Neuronal stem cell (in vitro differentiated cells): Measurements from ENCODE around the gene OR11A1.

ENCODE experiments used
- DNase-seq: peaks from one replicate; pipeline ENCODE4 v3.0.0-alpha.2; 2013; ENCODE audit warnings: low spot score
- H2AFZ ChIP-seq: one replicate; pipeline ENCODE4 v1.6.1; 2013; ENCODE audit warnings: mild to moderate bottlenecking, low read length, inconsistent platforms
- H2AK5ac ChIP-seq: 2 replicates; pipeline ENCODE4 v1.6.1; 2013; ENCODE audit warnings: low read depth, mild to moderate bottlenecking, inconsistent platforms, low read length, moderate library complexity, mixed read lengths
- H2BK120ac ChIP-seq: 2 replicates; pipeline ENCODE4 v1.6.1; 2013; ENCODE audit warnings: low read depth, mild to moderate bottlenecking, inconsistent platforms, low read length, moderate library complexity, mixed read lengths
- H2BK12ac ChIP-seq: one replicate; pipeline ENCODE4 v1.6.1; 2013; ENCODE audit warnings: low read length, inconsistent platforms
- H2BK15ac ChIP-seq: 2 replicates; pipeline ENCODE4 v1.6.1; 2013; ENCODE audit warnings: mild to moderate bottlenecking, low read length, inconsistent platforms, mixed read lengths
- H2BK5ac ChIP-seq: one replicate; pipeline ENCODE4 v1.6.1; 2013; ENCODE audit warnings: inconsistent platforms, mild to moderate bottlenecking, low read length, moderate library complexity
- H3K14ac ChIP-seq: one replicate; pipeline ENCODE4 v1.6.1; 2013; ENCODE audit warnings: low read length, inconsistent platforms
- H3K18ac ChIP-seq: 2 replicates; pipeline ENCODE4 v1.6.1; 2013; ENCODE audit warnings: low read length, inconsistent platforms
- H3K23ac ChIP-seq: 2 replicates; pipeline ENCODE4 v1.6.1; 2013; ENCODE audit warnings: low read depth, mild to moderate bottlenecking, mixed read lengths, low read length, inconsistent platforms; ENCODE audit not compliant: poor library complexity
- H3K27ac ChIP-seq: replicated peaks from 3 replicates; pipeline ENCODE4 v1.5.1; 2013; ENCODE audit warnings: low read length, inconsistent platforms
- H3K27me3 ChIP-seq, 3 experiments: 2 replicates each; pipeline ENCODE4 v1.6.1; 2013; ENCODE audit warnings: low read length in 3 of 3, mild to moderate bottlenecking in 2 of 3, inconsistent platforms in 1 of 3, low read depth in 1 of 3, mixed read lengths in 1 of 3, moderate library complexity in 1 of 3; ENCODE audit not compliant: control insufficient read depth in 3 of 3, insufficient read depth in 3 of 3
- H3K36me3 ChIP-seq, 2 donors: replicated peaks in 1 of 2; 2 replicates each; pipeline ENCODE4 v1.6.1; 2013; ENCODE audit warnings: low read length in 2 of 2; ENCODE audit not compliant: control insufficient read depth in 2 of 2, insufficient read depth in 2 of 2
- H3K4ac ChIP-seq: 2 replicates; pipeline ENCODE4 v1.6.1; 2013; ENCODE audit warnings: inconsistent platforms, mild to moderate bottlenecking, low read length, moderate library complexity
- H3K4me1 ChIP-seq, 2 donors: 1 replicate in 1 of 2; 2 replicates in 1 of 2; pipeline ENCODE4 v1.6.1; 2013; ENCODE audit warnings: low read length in 2 of 2, low read depth in 1 of 2; ENCODE audit not compliant: control insufficient read depth in 2 of 2, insufficient read depth in 1 of 2
- H3K4me2 ChIP-seq: one replicate; pipeline ENCODE4 v1.6.1; 2013; ENCODE audit warnings: mild to moderate bottlenecking, low read length, inconsistent platforms; ENCODE audit not compliant: insufficient read depth, poor library complexity, severe bottlenecking
- H3K4me3 ChIP-seq, 2 donors: 2 replicates each; pipeline ENCODE4 v1.5.1; 2013; ENCODE audit warnings: low read length in 2 of 2, mild to moderate bottlenecking in 2 of 2, inconsistent platforms in 1 of 2, moderate library complexity in 1 of 2
- H3K79me1 ChIP-seq: one replicate; pipeline ENCODE4 v1.6.1; 2013; ENCODE audit warnings: low read depth, mild to moderate bottlenecking, inconsistent platforms, low read length, moderate library complexity
- H3K9ac ChIP-seq: one replicate; pipeline ENCODE4 v1.6.1; 2013; ENCODE audit warnings: mild to moderate bottlenecking, low read depth, low read length, inconsistent platforms; ENCODE audit not compliant: poor library complexity
- H3K9me3 ChIP-seq, 2 donors: replicated peaks in 1 of 2; 2 replicates each; pipeline versions ENCODE3 to v1.6.1; 2013; ENCODE audit warnings: low read length in 2 of 2, mild to moderate bottlenecking in 2 of 2, inconsistent platforms in 1 of 2, low read depth in 1 of 2, mixed read lengths in 1 of 2, moderate library complexity in 1 of 2; ENCODE audit not compliant: control insufficient read depth in 2 of 2, insufficient read depth in 1 of 2
- H4K8ac ChIP-seq: one replicate; pipeline ENCODE4 v1.6.1; 2013; ENCODE audit warnings: low read depth, mild to moderate bottlenecking, inconsistent platforms, low read length, moderate library complexity
- H4K91ac ChIP-seq: one replicate; pipeline ENCODE4 v1.6.1; 2013; ENCODE audit warnings: low read length, low read depth, mild to moderate bottlenecking, inconsistent platforms; ENCODE audit not compliant: poor library complexity
- WGBS, 2 donors: extraction: QIAGEN DNeasy Blood & Tissue Kit; methylation state at CpG; one replicate each; pipeline ENCODE4 v1.1.7; 2013; ENCODE audit warnings: missing lambda C conversion rate in 2 of 2, mixed read lengths in 1 of 2; ENCODE audit not compliant: insufficient read length in 2 of 2, insufficient replicate concordance in 1 of 2; ENCODE audit errors: extremely low coverage in 2 of 2; 5-methylcytosine and 5-hydroxymethylcytosine counted together

OR11A1 gene

DNA sequence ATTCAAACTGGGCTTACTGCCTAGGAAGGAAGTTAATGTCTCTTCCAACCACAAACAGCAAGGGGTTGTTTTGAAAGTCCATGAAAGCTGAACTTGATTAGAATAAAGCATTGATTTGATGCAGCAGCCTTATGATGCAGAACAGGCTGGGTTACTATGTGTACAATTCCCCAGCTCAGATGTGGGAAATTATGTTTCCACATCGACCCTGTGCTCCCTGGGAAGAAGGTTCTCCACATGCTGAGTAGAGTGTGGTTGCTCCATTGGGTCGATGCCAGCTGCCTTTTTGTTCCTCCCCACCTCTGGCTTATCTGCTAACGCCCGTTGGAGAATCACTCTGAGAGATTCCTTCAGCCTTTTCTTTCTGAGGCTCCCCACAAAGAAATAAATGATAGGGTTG lies 29.7 kb upstream of the OR11A1 start:
- H3K14ac ChIP-seq, result no peak overlapping the region
- no peak overlapping the region for H3K18ac ChIP-seq
- H2BK120ac ChIP-seq, result no peak overlapping the region
- no peak overlapping the region for H2BK5ac ChIP-seq
- H2AFZ ChIP-seq, result no peak overlapping the region
- no CpG with 5 or more reads among the region's 4 CpGs for whole genome bisulfite sequencing, 2 donors
- no peaks in the 10 kb centered on the region for H3K27me3 ChIP-seq
- H3K4ac ChIP-seq, result no peak overlapping the region
- no peak overlapping the region for H3K23ac ChIP-seq
- H4K91ac ChIP-seq, result no peak overlapping the region
- H2BK15ac ChIP-seq, result no peak overlapping the region
- no peak overlapping the region for H3K4me3 ChIP-seq
- H3K9me3 ChIP-seq, result peaks cover 0 to 1% of the 10 kb centered on the region in 2 donors
- no peaks in the 10 kb centered on the region for H3K4me1 ChIP-seq
- H2BK12ac ChIP-seq, result no peak overlapping the region
- no peak overlapping the region for H3K4me2 ChIP-seq
- no peak overlapping the region for H2AK5ac ChIP-seq
- no peak for DNase-seq
- H3K27ac ChIP-seq, result no peak overlapping the region
- no peak overlapping the region for H4K8ac ChIP-seq
- no peaks in the 10 kb centered on the region for H3K36me3 ChIP-seq
- no peak overlapping the region for H3K9ac ChIP-seq
- H3K79me1 ChIP-seq, result no peaks in the 10 kb centered on the region

DNA sequence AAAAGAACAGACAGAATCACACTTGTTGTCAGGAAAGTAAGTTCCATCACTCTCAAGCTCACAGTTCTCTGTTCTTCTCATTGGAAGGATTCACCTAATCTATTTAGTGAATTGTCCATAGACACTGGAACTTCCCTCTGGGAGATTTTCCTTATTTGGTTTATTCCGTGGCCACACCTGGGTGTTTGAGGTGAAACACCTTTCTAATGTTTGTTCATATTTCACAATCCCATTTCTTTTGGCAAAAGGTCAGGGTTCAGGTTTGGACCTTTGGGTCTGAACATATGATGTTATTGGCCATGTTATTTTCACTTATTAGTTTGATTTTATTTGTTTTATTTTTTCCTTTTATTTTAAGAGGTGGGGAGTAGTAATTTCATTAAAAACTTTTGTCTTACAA lies 26.9 kb upstream of the OR11A1 start:
- H3K9me3 ChIP-seq, result no peaks in the 10 kb centered on the region
- no peak overlapping the region for H3K9ac ChIP-seq
- H3K4me1 ChIP-seq, result no peaks in the 10 kb centered on the region
- no peaks in the 10 kb centered on the region for H3K79me1 ChIP-seq
- H3K27me3 ChIP-seq, result no peaks in the 10 kb centered on the region
- H3K4ac ChIP-seq, result no peak overlapping the region
- no peak overlapping the region for H3K4me2 ChIP-seq
- WGBS, 2 donors, result no CpG with 5 or more reads among the region's 1 CpG
- H3K23ac ChIP-seq, result no peak overlapping the region
- H2AFZ ChIP-seq, result no peak overlapping the region
- H4K91ac ChIP-seq, result no peak overlapping the region
- no peak overlapping the region for H2BK15ac ChIP-seq
- H4K8ac ChIP-seq, result no peak overlapping the region
- no peak overlapping the region for H3K18ac ChIP-seq
- H2AK5ac ChIP-seq, result no peak overlapping the region
- no peak overlapping the region for H2BK5ac ChIP-seq
- no peak overlapping the region for H2BK120ac ChIP-seq
- H3K4me3 ChIP-seq, result no peak overlapping the region
- no peak overlapping the region for H2BK12ac ChIP-seq
- no peak overlapping the region for H3K27ac ChIP-seq
- no peak for DNase-seq
- no peaks in the 10 kb centered on the region for H3K36me3 ChIP-seq
- no peak overlapping the region for H3K14ac ChIP-seq

DNA sequence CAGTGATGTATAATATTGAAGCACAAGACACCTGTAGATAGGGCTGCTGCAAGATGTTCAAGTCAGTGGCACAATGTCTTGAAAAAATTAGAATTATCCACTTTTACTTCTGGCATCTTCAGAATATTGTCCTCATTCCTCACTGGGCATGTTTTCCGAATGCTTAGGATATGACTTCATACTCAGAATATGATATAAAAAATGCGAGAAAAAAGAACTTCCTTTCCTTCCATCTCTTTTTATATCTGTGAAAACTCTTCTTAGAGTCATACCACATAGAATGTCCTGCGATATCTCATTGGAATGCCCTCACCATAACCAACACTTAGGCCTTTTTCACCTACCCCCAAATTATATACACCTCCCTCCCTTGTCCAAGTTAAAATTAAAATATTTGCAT lies 26.3 kb upstream of the OR11A1 start:
- Histone ChIP-seq H3K4me3 (no peak overlapping the region), H3K79me1 (no peaks in the 10 kb centered on the region), H2BK12ac (no peak overlapping the region), H3K27ac (no peak overlapping the region), H2BK120ac (no peak overlapping the region), H3K4me2 (no peak overlapping the region), H4K91ac (no peak overlapping the region), H2AFZ (no peak overlapping the region), H3K4me1 (no peaks in the 10 kb centered on the region), H3K18ac (no peak overlapping the region), H2BK5ac (no peak overlapping the region), H2BK15ac (no peak overlapping the region), H3K36me3 (no peaks in the 10 kb centered on the region), H3K14ac (no peak overlapping the region), H3K9me3 (no peaks in the 10 kb centered on the region), H2AK5ac (no peak overlapping the region), H3K23ac (no peak overlapping the region), H3K27me3 (no peaks in the 10 kb centered on the region), H3K9ac (no peak overlapping the region), H4K8ac (no peak overlapping the region), H3K4ac (no peak overlapping the region)
- no peak for DNase-seq
- no CpG with 5 or more reads among the region's 3 CpGs for WGBS, 2 donors

DNA sequence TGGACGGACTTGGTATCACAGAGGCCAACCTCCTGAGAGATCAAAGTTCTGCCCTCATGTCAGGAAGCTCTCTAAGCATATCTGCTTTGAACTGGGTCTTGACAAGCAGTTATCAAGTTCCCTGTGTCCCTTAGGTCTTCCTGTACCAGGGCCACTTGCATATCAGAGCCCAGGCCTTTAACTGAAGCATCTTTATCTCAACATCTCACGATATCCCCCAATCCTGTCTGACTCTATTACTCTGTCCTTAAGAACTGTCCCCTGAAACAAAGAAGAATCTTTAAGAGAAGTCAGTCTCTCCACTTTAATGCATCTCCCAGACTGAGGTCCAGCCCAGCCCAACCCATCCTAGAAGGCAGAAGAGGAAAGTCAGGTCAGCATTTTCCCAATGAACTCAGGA lies 22.7 kb upstream of the OR11A1 start:
- no peaks in the 10 kb centered on the region for H3K4me1 ChIP-seq
- no CpG with 5 or more reads among the region's 2 CpGs for WGBS, 2 donors
- H3K27ac ChIP-seq, result no peak overlapping the region
- H3K27me3 ChIP-seq, result no peaks in the 10 kb centered on the region
- no peak overlapping the region for H3K9ac ChIP-seq
- no peak overlapping the region for H3K4ac ChIP-seq
- DNase-seq, result no peak
- no peak overlapping the region for H3K4me2 ChIP-seq
- no peak overlapping the region for H3K23ac ChIP-seq
- no peak overlapping the region for H2AFZ ChIP-seq
- H2BK15ac ChIP-seq, result no peak overlapping the region
- no peak overlapping the region for H2BK120ac ChIP-seq
- H4K8ac ChIP-seq, result no peak overlapping the region
- no peak overlapping the region for H3K18ac ChIP-seq
- no peaks in the 10 kb centered on the region for H3K36me3 ChIP-seq
- H2BK12ac ChIP-seq, result no peak overlapping the region
- H3K14ac ChIP-seq, result no peak overlapping the region
- no peak overlapping the region for H3K4me3 ChIP-seq
- H3K79me1 ChIP-seq, result no peaks in the 10 kb centered on the region
- no peak overlapping the region for H2AK5ac ChIP-seq
- H4K91ac ChIP-seq, result no peak overlapping the region
- no peak overlapping the region for H2BK5ac ChIP-seq
- peaks cover 0 to 2% of the 10 kb centered on the region in 2 donors for H3K9me3 ChIP-seq
